GM12878 (cell line): ENCODE measurements around the gene ADGRL2.

Experiments
- BCL11A ChIP-seq: IDR thresholded peaks from 2 replicates; pipeline ENCODE4 v1.6.1; 2011; ENCODE audit warnings: low read depth, low read length
- MXI1 ChIP-seq: fragments of 150-350 bp; IDR thresholded peaks from 2 replicates; pipeline ENCODE4 v1.6.1; 2011; ENCODE audit warnings: low read depth, mild to moderate bottlenecking, inconsistent platforms, low read length, improper control_type of control experiment
- TF ChIP-seq, protein P1 (sequence below): fragments of 450-650 bp; IDR thresholded peaks from 2 replicates; pipeline ENCODE4 v1.6.1; 2017; ENCODE audit warnings: mild to moderate bottlenecking, low read depth, inconsistent platforms; ENCODE audit not compliant: poor library complexity, severe bottlenecking
- TF ChIP-seq, protein P2 (sequence below): fragments of 450-650 bp; formaldehyde crosslinking; IDR thresholded peaks from 2 replicates; pipeline ENCODE4 v1.4.0; 2022; ENCODE audit warnings: mild to moderate bottlenecking, moderate library complexity
- TF ChIP-seq, protein P3 (sequence below), 3 experiments: IDR thresholded peaks in 2 of 3; conservative IDR thresholded peaks in 1 of 3; 2 replicates each; pipeline ENCODE4 v1.5.1; 2011; ENCODE audit warnings: low read depth in 3 of 3, low read length in 3 of 3, mild to moderate bottlenecking in 3 of 3, control low read depth in 2 of 3, moderate library complexity in 2 of 3, inconsistent platforms in 1 of 3, mixed read lengths in 1 of 3; ENCODE audit not compliant: control insufficient read depth in 2 of 3, insufficient read depth in 1 of 3; ENCODE audit errors: extremely low read depth in 1 of 3

DNA sequence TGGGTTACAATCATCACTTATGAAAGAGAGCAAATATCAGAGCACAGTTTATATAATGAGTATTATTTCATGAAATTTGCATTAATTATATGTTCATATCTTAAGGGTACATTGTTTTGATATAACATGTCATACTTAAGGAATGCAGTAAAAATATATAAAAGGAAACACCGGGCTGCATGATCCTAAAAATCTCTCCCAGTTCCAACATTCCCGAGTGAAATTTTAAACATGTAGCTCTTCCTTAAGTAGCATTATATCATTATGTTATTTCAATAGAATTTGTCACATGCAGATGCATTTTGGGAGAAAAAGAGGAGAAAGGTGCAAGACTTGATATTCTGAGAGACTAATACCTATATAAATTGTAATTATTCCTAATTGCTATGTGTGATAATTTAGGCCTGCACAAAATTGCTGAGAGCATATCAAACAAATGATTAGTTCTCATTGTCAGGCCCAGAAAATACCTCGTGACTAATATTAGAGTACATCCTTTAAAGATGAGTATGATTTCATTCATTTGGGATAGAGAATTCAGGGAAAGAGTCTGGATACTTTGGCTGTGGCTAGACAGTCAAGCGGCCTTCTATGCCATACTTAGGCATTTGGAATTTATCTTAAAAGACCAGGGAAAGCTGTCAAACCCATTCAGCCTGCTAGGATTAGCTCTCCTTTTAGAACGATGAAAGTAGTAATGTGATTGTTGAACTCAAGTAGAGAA is 86.8 kb downstream of the ADGRL2 start:
- TF ChIP-seq, protein P1, sequence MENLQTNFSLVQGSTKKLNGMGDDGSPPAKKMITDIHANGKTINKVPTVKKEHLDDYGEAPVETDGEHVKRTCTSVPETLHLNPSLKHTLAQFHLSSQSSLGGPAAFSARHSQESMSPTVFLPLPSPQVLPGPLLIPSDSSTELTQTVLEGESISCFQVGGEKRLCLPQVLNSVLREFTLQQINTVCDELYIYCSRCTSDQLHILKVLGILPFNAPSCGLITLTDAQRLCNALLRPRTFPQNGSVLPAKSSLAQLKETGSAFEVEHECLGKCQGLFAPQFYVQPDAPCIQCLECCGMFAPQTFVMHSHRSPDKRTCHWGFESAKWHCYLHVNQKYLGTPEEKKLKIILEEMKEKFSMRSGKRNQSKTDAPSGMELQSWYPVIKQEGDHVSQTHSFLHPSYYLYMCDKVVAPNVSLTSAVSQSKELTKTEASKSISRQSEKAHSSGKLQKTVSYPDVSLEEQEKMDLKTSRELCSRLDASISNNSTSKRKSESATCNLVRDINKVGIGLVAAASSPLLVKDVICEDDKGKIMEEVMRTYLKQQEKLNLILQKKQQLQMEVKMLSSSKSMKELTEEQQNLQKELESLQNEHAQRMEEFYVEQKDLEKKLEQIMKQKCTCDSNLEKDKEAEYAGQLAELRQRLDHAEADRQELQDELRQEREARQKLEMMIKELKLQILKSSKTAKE, result no peak
- TF ChIP-seq MXI1 (no peak), BCL11A (no peak)
- TF ChIP-seq, protein P2, sequence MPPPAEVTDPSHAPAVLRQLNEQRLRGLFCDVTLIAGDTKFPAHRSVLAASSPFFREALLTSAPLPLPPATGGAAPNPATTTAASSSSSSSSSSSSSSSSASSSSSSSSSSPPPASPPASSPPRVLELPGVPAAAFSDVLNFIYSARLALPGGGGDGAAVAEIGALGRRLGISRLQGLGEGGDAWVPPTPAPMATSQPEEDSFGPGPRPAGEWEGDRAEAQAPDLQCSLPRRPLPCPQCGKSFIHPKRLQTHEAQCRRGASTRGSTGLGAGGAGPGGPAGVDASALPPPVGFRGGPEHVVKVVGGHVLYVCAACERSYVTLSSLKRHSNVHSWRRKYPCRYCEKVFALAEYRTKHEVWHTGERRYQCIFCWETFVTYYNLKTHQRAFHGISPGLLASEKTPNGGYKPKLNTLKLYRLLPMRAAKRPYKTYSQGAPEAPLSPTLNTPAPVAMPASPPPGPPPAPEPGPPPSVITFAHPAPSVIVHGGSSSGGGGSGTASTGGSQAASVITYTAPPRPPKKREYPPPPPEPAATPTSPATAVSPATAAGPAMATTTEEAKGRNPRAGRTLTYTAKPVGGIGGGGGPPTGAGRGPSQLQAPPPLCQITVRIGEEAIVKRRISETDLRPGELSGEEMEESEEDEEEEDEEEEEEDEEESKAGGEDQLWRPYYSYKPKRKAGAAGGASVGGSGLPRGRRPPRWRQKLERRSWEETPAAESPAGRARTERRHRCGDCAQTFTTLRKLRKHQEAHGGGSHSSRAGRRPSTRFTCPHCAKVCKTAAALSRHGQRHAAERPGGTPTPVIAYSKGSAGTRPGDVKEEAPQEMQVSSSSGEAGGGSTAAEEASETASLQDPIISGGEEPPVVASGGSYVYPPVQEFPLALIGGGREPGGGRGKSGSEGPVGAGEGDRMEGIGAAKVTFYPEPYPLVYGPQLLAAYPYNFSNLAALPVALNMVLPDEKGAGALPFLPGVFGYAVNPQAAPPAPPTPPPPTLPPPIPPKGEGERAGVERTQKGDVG (CRISPR knock-in tag), result no peak
- TF ChIP-seq, protein P3, sequence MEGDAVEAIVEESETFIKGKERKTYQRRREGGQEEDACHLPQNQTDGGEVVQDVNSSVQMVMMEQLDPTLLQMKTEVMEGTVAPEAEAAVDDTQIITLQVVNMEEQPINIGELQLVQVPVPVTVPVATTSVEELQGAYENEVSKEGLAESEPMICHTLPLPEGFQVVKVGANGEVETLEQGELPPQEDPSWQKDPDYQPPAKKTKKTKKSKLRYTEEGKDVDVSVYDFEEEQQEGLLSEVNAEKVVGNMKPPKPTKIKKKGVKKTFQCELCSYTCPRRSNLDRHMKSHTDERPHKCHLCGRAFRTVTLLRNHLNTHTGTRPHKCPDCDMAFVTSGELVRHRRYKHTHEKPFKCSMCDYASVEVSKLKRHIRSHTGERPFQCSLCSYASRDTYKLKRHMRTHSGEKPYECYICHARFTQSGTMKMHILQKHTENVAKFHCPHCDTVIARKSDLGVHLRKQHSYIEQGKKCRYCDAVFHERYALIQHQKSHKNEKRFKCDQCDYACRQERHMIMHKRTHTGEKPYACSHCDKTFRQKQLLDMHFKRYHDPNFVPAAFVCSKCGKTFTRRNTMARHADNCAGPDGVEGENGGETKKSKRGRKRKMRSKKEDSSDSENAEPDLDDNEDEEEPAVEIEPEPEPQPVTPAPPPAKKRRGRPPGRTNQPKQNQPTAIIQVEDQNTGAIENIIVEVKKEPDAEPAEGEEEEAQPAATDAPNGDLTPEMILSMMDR (IDR thresholded peaks at IDR 0.05 in 2 of 3, conservative IDR thresholded peaks at IDR 0.05 in 1 of 3; ENCODE audit: control insufficient read depth in 2 of 3, extremely low read depth in 1 of 3, insufficient read depth in 1 of 3, low read depth in 3 of 3, low read length in 3 of 3), result no peak
